ENCODE measurements around the gene GOLGA6D. TPM values are rescaled to one million over a fixed set of nuclear protein-coding genes. Genes with fewer than 3 reads are reported as not detected.

The GOLGA6D gene
- total and polyA plus RNA-seq, 2 experiments from 2014 or later = not detected

- no peak for TF ChIP-seq EZH2 (IDR thresholded peaks at IDR 0.05; ENCODE audit: borderline replicate concordance)
- no peak for TF ChIP-seq CTCF (IDR thresholded peaks at IDR 0.05; ENCODE audit: poor library complexity)
- TF ChIP-seq EZH2phosphoT487 (IDR thresholded peaks at IDR 0.05; ENCODE audit: low read depth, severe bottlenecking, unreplicated experiment) = no peak
- Histone ChIP-seq H3K27me3 (no peaks in the 10 kb centered on the region), H3K79me2 (no peaks in the 10 kb centered on the region), H3K36me3 (replicated peaks; ENCODE audit: insufficient read depth, low read depth) (no peaks in the 10 kb centered on the region), H2AFZ (no peak overlapping the region), H3K9me3 (ENCODE audit: low read depth) (no peaks in the 10 kb centered on the region), H3K4me3 (no peak overlapping the region), H3K9me2 (replicated peaks; ENCODE audit: insufficient read depth) (no peaks in the 10 kb centered on the region), H3K4me2 (no peak overlapping the region), H3K4me1 (ENCODE audit: insufficient read depth) (no peaks in the 10 kb centered on the region), H4K20me1 (ENCODE audit: insufficient read depth, poor library complexity, severe bottlenecking) (no peaks in the 10 kb centered on the region), H3K27ac (no peak overlapping the region)
- no peak for DNase-seq (ENCODE audit: low spot score)
- 84% methylated on average over 10 of the region's 10 CpGs for WGBS (ENCODE audit: low lambda C conversion rate, missing lambda C conversion rate)
These were observed 47.5 kb upstream of the GOLGA6D start for GRCh38 chr15:75235051-75235673.

- H3K27me3 ChIP-seq = no peaks in the 10 kb centered on the region
- H4K20me1 ChIP-seq (ENCODE audit: insufficient read depth, poor library complexity, severe bottlenecking) = no peaks in the 10 kb centered on the region
- H3K79me2 ChIP-seq = no peaks in the 10 kb centered on the region
- TF ChIP-seq EZH2 (IDR thresholded peaks at IDR 0.05; ENCODE audit: borderline replicate concordance) (no peak), EZH2phosphoT487 (IDR thresholded peaks at IDR 0.05; ENCODE audit: low read depth, severe bottlenecking, unreplicated experiment) (no peak), CTCF (IDR thresholded peaks at IDR 0.05; ENCODE audit: poor library complexity) (no peak)
- no peak for DNase-seq (ENCODE audit: low spot score)
- H2AFZ ChIP-seq = no peak overlapping the region
- no peak overlapping the region for H3K4me2 ChIP-seq
- WGBS (ENCODE audit: low lambda C conversion rate, missing lambda C conversion rate) = 86% methylated on average over 11 of the region's 11 CpGs
- H3K4me3 ChIP-seq = no peak overlapping the region
- H3K9me3 ChIP-seq (ENCODE audit: low read depth) = no peaks in the 10 kb centered on the region
- no peaks in the 10 kb centered on the region for H3K9me2 ChIP-seq (replicated peaks; ENCODE audit: insufficient read depth)
- no peaks in the 10 kb centered on the region for H3K4me1 ChIP-seq (ENCODE audit: insufficient read depth)
- no peak overlapping the region for H3K27ac ChIP-seq
- no peaks in the 10 kb centered on the region for H3K36me3 ChIP-seq (replicated peaks; ENCODE audit: insufficient read depth, low read depth)
These were observed 46.6 kb upstream of the GOLGA6D start for GRCh38 chr15:75235760-75236729.

GRCh38 chr15:75237316-75237982 lies 45.2 kb upstream of the GOLGA6D start:
- TF ChIP-seq EZH2 (IDR thresholded peaks at IDR 0.05; ENCODE audit: borderline replicate concordance) = no peak
- no peak for TF ChIP-seq EZH2phosphoT487 (IDR thresholded peaks at IDR 0.05; ENCODE audit: low read depth, severe bottlenecking, unreplicated experiment)
- no peak for TF ChIP-seq CTCF (IDR thresholded peaks at IDR 0.05; ENCODE audit: poor library complexity)
- Histone ChIP-seq H3K4me3 (no peak overlapping the region), H3K36me3 (replicated peaks; ENCODE audit: insufficient read depth, low read depth) (no peaks in the 10 kb centered on the region), H3K27me3 (no peaks in the 10 kb centered on the region), H4K20me1 (ENCODE audit: insufficient read depth, poor library complexity, severe bottlenecking) (no peaks in the 10 kb centered on the region), H2AFZ (no peak overlapping the region), H3K9me2 (replicated peaks; ENCODE audit: insufficient read depth) (no peaks in the 10 kb centered on the region), H3K4me2 (no peak overlapping the region), H3K9me3 (ENCODE audit: low read depth) (no peaks in the 10 kb centered on the region), H3K27ac (no peak overlapping the region), H3K4me1 (ENCODE audit: insufficient read depth) (no peaks in the 10 kb centered on the region), H3K79me2 (no peaks in the 10 kb centered on the region)
- DNase-seq (ENCODE audit: low spot score) = no peak
- WGBS (ENCODE audit: low lambda C conversion rate, missing lambda C conversion rate) = 81% methylated on average over 9 of the region's 11 CpGs
